GM13976 (cell line): ENCODE results near the gene DNAH3.

Source experiments
- DNase-seq: peaks from one replicate; pipeline ENCODE4 v3.0.0; 2012; ENCODE audit warnings: low spot score
- in situ Hi-C: fragments of 300-500 bp; cut with MboI; formaldehyde crosslinking; loops from one replicate; pipeline ENCODE4 v1.12.0; 2022; ENCODE audit warnings: low sequenced_read_pairs, mixed read lengths, inconsistent platforms; ENCODE audit not compliant: unreplicated experiment
- TF ChIP-seq, protein P1 (sequence below): IDR thresholded peaks from 2 replicates; pipeline ENCODE4 v1.5.1; 2012; ENCODE audit warnings: borderline replicate concordance, mild to moderate bottlenecking; ENCODE audit not compliant: insufficient read depth; ENCODE audit errors: extremely low read depth, missing control alignments, control extremely low read depth

The DNAH3 gene

DNA sequence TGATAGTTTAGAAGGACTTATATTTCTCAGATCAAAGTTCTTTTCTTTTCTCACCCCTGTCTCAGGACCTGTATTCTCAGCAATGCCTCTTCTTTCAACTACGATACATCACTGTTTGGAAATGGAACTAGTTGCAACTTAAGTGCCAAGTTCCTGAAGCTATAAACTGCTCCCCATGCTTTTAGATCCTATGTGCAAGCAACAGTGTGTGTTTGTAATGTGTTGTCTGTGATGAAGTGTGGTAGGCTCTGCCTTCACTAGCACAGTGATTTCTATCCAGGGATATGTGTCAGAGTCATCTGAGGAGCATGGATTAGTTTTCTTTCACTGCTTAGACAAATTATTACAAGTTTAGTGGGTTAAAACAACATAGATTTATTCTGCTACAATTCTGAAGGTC is 42.3 kb upstream of the DNAH3 start:
- TF ChIP-seq, protein P1, sequence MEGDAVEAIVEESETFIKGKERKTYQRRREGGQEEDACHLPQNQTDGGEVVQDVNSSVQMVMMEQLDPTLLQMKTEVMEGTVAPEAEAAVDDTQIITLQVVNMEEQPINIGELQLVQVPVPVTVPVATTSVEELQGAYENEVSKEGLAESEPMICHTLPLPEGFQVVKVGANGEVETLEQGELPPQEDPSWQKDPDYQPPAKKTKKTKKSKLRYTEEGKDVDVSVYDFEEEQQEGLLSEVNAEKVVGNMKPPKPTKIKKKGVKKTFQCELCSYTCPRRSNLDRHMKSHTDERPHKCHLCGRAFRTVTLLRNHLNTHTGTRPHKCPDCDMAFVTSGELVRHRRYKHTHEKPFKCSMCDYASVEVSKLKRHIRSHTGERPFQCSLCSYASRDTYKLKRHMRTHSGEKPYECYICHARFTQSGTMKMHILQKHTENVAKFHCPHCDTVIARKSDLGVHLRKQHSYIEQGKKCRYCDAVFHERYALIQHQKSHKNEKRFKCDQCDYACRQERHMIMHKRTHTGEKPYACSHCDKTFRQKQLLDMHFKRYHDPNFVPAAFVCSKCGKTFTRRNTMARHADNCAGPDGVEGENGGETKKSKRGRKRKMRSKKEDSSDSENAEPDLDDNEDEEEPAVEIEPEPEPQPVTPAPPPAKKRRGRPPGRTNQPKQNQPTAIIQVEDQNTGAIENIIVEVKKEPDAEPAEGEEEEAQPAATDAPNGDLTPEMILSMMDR = no peak
- DNase-seq = no peak
- in situ Hi-C loops = loop anchor here (25.0 kb wide), 1 partner anchor 1144 kb away; no protein-coding TSS in a partner anchor

DNA sequence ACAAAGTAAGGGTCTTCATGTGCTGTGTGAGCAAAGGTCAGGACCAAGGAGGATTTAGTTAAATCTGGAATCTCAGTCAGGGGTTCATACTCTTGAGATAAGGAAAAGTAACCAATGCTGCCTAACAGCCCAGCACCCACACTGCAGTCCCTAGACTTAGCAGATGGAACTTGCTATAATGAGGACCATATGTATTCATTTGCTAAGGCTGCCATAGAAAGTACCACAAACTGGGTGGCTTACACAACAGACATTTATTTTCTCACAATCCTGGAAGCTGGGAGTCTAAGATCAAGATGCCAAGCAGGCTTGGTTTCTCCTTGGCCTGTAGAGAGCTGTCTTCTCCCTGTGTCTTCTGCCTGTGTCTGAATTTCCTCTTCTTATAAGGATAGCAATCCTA is 40.0 kb upstream of the DNAH3 start:
- in situ Hi-C loops = loop anchor here (25.0 kb wide), 1 partner anchor 1147 kb away; no protein-coding TSS in a partner anchor
- no peak for DNase-seq
- TF ChIP-seq, protein P1 = no peak

DNA sequence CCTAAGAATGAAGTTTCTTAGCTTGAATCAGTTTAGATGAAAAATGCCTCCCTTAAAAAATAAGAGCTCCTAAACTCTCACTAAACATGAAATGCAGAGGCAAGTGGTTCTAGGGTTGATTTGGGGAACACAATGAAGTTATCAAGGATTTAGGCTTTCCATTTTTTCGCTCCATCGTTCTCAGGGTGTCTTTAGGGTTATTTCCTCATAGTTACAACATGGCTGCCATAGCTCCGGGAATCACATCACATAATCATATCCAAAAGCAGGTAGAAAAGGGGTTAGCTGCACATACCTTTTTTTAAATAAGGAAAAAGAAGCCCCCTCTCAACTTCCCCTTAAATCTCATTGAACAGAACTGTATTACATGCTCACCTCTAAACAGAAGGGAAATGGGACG is 39.4 kb upstream of the DNAH3 start:
- in situ Hi-C loops = loop anchor here (25.0 kb wide), 1 partner anchor 1147 kb away; no protein-coding TSS in a partner anchor
- no peak for DNase-seq
- TF ChIP-seq, protein P1 = no peak

DNA sequence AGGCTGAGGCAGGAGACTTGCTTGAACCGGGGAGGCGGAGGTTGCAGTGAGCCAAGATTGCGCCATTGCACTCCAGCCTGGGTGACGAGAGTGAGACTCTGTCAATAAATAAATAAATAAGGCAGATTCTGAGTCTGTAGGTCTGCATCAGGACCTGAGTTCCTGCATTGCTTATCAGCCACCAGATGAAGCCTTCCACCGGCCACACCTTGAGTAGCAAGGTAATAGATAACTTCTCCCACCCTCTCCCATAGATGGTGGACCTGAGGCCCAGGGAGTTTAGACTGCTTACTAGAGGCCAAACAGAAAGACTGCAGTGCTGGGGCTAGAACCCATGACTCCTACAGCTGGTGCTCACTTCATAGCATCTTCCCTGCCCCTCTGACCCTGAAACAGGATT is 38.7 kb upstream of the DNAH3 start:
- TF ChIP-seq, protein P1 = no peak
- in situ Hi-C loops = loop anchor here (10.0 to 25.0 kb wide), 2 partner anchors 105 to 1148 kb away; no protein-coding TSS in a partner anchor
- no peak for DNase-seq

DNA sequence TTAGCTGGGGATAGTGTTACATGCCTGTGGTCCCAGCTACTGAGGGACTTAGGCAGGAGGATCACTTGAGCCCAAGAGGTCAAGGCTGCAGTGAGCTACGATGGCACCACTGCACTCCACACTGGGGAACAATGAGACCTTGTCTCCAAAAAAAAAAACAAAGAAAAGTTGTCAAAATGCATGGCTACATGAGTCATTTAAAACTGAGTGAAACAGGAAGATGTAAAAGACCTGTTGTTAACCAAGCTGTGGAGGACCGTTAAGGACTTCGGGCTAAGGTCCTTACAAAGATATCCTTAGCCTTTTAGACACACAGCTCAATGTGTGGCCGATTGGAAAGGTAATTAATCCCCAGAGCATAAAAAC is 35.7 kb upstream of the DNAH3 start:
- TF ChIP-seq, protein P1 = no peak
- no peak for DNase-seq
- in situ Hi-C loops = loop anchor here (10.0 to 25.0 kb wide), 2 partner anchors 108 to 1151 kb away; no protein-coding TSS in a partner anchor

DNA sequence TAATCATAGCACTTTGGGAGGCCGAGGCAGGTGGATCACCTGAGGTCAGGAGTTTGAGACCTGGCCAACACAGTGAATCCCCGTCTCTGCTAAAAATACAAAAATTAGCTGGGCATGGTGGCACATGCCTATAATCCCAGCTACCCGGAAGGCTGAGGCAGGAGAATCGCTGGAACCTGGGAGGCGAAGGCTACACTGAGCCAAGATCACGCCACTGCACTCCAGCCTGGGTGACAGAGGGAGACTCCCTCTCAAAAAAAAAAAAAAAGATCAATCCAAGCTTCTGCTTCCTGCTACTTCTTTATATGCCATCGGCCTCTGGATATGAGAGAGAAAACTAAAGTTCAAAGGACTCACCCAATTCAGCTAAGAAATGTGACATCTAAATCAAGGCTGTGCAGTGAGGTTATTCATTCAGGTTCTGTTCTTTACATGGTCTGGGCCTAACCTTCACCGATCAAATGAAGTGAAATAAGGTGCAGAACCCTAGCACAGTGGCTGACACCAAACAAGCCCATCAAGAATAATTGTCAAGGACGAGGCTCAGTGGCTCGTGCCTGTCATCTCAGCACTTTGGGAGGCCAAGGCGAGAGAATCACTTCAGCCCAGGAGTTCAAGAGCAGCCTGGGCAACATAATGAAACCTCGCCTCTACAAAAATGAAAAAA is 35.1 kb upstream of the DNAH3 start:
- TF ChIP-seq, protein P1 = no peak
- no peak for DNase-seq
- in situ Hi-C loops = loop anchor here (10.0 to 25.0 kb wide), 2 partner anchors 109 to 1152 kb away; no protein-coding TSS in a partner anchor

DNA sequence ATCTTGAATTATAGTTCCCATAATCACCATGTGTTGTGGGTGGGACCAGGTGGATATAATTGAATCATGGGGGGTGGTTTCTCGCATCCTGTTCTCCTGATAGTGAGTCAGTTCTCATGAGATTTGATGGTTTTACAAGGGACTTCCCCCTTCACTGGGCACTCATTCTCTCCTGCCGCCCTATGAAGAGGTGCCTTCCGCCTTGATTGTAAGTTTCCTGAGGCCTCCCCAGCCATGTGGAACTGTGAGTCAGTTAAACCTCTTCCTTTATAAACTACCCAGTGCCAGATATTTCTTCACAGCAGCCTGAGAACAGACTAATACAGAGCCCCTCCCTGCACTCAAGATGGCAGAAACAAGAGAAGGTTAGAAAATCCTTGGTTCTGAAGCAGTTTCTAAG is 34.2 kb upstream of the DNAH3 start:
- TF ChIP-seq, protein P1 = no peak
- no peak for DNase-seq
- in situ Hi-C loops = loop anchor here (10.0 to 25.0 kb wide), 2 partner anchors 110 to 1152 kb away; no protein-coding TSS in a partner anchor
